ENCODE measurements around the gene LTC4S. TPM values are rescaled to one million over a fixed set of nuclear protein-coding genes. Genes with fewer than 3 reads are reported as not detected.

LTC4S gene
- total and polyA plus RNA-seq, 8 donors = 3.3 to 21.0 (median 8.4) TPM; not detected in 1

GRCh38 chr5:179753971-179754370, 39.8 kb upstream of the LTC4S start:
- peaks cover 17 to 78% (median 46%) of the 10 kb centered on the region in 4 donors for H3K4me1 ChIP-seq
- DNase-seq = no peak
- 91 to 94% (median 94%) methylated on average over 5 of the region's 5 CpGs for WGBS, 5 donors
- no peaks in the 10 kb centered on the region for H3K9me3 ChIP-seq
- intact Hi-C loops (cut with DNase I; ENCODE audit: low total_unique reads) = no loop called here
- H3K4me3 ChIP-seq = no peak overlapping the region
- TF ChIP-seq POLR2A (IDR thresholded peaks at IDR 0.05) (no peak), POLR2AphosphoS5 (IDR thresholded peaks at IDR 0.05) (no peak), CTCF (IDR thresholded peaks at IDR 0.05) (no peak)
- H3K36me3 ChIP-seq = peaks cover 0 to 22% (median 9%) of the 10 kb centered on the region in 4 donors
- no peak overlapping the region for H3K27ac ChIP-seq
- no peaks in the 10 kb centered on the region for H3K27me3 ChIP-seq

- Histone ChIP-seq H3K4me1 (peaks cover 17 to 78% (median 48%) of the 10 kb centered on the region in 4 donors), H3K27ac (no peak overlapping the region)
- peak in 1 of 2 donors; percentile 53 for DNase-seq
Measured at GRCh38 chr5:179755022-179755421, 38.8 kb upstream of the LTC4S start.

GRCh38 chr5:179758955-179759354, 34.8 kb upstream of the LTC4S start:
- Histone ChIP-seq H3K27ac (no peak overlapping the region), H3K9me3 (no peaks in the 10 kb centered on the region), H3K27me3 (no peaks in the 10 kb centered on the region), H3K4me3 (no peak overlapping the region), H3K36me3 (no peaks in the 10 kb centered on the region), H3K4me1 (peaks cover 39 to 96% (median 66%) of the 10 kb centered on the region in 4 donors)
- no peak for TF ChIP-seq EP300 (IDR thresholded peaks at IDR 0.05)
- no peak for TF ChIP-seq POLR2A (IDR thresholded peaks at IDR 0.05)
- no peak for DNase-seq
- intact Hi-C loops (cut with DNase I; ENCODE audit: low total_unique reads) = no loop called here
- WGBS, 5 donors = 78 to 89% (median 86%) methylated on average over 8 of the region's 8 CpGs

More at GRCh38 chr5:179755022-179755421, 38.8 kb upstream of the LTC4S start:
- Histone ChIP-seq H3K4me3 (no peak overlapping the region), H3K36me3 (peaks cover 0 to 18% (median 6%) of the 10 kb centered on the region in 4 donors), H3K27me3 (no peaks in the 10 kb centered on the region), H3K9me3 (no peaks in the 10 kb centered on the region)
- intact Hi-C loops (cut with DNase I; ENCODE audit: low total_unique reads) = no loop called here
- TF ChIP-seq EP300 (IDR thresholded peaks at IDR 0.05) (no peak), POLR2A (IDR thresholded peaks at IDR 0.05) (no peak), CTCF (IDR thresholded peaks at IDR 0.05) (no peak), POLR2AphosphoS5 (IDR thresholded peaks at IDR 0.05) (no peak)
- WGBS, 5 donors = 18 to 35% (median 19%) methylated on average over 2 of the region's 2 CpGs

- no peak overlapping the region for H3K27ac ChIP-seq
- no peak for DNase-seq
- peaks cover 34 to 96% (median 65%) of the 10 kb centered on the region in 4 donors for H3K4me1 ChIP-seq
- H3K9me3 ChIP-seq = no peaks in the 10 kb centered on the region
- no peaks in the 10 kb centered on the region for H3K36me3 ChIP-seq
- intact Hi-C loops (cut with DNase I; ENCODE audit: low total_unique reads) = no loop called here
- 78 to 93% (median 88%) methylated on average over 9 of the region's 9 CpGs for WGBS, 5 donors
- no peak overlapping the region for H3K4me3 ChIP-seq
- TF ChIP-seq POLR2A (IDR thresholded peaks at IDR 0.05) = no peak
- TF ChIP-seq CTCF (IDR thresholded peaks at IDR 0.05) = no peak
- no peak for TF ChIP-seq EP300 (IDR thresholded peaks at IDR 0.05)
- no peak for TF ChIP-seq POLR2AphosphoS5 (IDR thresholded peaks at IDR 0.05)
- H3K27me3 ChIP-seq = no peaks in the 10 kb centered on the region
Measured at GRCh38 chr5:179759581-179760551, 33.9 kb upstream of the LTC4S start.

All from stomach (tissue), 9 donors.